Measurements from ENCODE around the gene KCNE1.
"Not testable (repeated sequence)": the region's sequence is repeated elsewhere in the genome, so short reads cannot be mapped to it uniquely, and the experiment has no call there.

Gene KCNE1

DNA sequence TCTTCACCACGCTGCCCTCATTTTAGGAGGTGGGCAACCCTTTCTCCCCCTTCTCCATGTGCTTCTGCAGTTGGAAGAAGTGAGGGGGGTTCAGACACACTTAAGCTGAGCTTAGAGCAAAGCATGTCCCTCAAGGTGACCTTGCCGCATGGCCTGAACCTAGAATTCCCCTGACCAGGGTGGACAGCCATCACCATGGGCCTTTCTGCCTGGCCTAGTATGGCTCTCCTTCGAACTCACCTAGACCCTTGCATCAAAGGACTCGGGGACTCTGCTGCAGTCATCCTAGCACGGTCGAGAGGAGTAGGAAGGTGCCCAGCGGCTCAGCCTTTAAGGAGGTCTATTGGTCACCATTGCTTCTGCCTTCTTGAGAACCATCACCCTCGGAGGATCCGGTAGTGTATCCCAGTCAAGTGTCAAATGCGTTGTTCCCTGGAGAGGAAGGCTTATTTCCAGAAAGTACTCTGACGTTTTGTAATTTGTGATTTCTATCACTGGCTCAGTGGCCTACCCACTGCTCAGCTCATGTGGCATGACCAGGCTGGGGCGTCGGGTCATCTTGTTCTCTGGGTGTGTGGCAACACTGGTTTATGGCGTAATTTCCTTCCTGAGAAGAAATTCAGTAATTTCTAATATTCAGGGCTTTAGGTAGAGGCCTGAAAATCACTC, at the start of gene KCNE1:
Gene KCNE1 (minus strand): TSS at position 424 of the 669 bp plus-strand sequence. CDS start 62,576 bp downstream, outside the sequence.
- H3K27ac ChIP-seq, result no peak within 1 kb of the TSS
- TF ChIP-seq, protein P1, sequence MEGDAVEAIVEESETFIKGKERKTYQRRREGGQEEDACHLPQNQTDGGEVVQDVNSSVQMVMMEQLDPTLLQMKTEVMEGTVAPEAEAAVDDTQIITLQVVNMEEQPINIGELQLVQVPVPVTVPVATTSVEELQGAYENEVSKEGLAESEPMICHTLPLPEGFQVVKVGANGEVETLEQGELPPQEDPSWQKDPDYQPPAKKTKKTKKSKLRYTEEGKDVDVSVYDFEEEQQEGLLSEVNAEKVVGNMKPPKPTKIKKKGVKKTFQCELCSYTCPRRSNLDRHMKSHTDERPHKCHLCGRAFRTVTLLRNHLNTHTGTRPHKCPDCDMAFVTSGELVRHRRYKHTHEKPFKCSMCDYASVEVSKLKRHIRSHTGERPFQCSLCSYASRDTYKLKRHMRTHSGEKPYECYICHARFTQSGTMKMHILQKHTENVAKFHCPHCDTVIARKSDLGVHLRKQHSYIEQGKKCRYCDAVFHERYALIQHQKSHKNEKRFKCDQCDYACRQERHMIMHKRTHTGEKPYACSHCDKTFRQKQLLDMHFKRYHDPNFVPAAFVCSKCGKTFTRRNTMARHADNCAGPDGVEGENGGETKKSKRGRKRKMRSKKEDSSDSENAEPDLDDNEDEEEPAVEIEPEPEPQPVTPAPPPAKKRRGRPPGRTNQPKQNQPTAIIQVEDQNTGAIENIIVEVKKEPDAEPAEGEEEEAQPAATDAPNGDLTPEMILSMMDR (conservative IDR thresholded peaks at IDR 0.05), result no peak

DNA sequence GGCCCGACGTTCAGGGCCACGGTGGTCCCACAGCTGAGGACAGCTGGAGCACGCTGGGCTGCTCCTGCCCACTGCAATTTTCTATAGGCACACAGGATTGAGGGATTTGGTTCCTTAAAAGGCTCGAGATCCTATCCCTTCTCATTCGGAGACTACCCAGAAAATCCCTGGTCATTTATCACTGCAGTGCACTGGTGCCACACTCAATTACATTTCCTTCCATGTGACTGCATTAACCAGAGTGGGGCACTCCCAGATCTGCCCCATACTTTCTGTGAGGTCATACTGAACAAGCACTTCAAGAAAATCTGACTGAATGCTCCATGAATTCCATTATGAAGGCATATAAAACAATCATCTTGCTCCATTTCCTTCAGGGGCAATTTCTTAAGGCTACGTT, 49.8 kb upstream of the KCNE1 start:
- H3K27ac ChIP-seq, result no peak overlapping the region
- TF ChIP-seq, protein P1 (conservative IDR thresholded peaks at IDR 0.05), result no peak

DNA sequence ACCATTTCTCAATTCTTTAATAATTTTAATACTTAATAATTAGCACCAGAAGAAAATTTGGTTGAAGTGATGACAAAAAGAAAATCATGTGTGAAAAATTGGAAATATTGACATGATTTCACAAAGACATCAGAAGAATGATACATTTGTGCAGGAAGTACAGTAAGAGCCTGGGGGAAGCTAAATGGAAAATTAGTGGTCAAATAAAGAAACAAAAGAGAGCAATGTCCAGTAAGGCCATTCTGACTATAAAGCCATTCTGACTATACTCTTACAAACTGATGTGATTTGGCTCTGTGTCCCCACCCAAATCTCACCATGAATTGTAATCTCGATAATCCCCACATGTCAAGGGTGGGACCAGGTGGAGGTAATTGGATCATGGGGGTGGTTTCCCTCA, 48.6 kb upstream of the KCNE1 start:
- H3K27ac ChIP-seq, result no peak overlapping the region
- TF ChIP-seq, protein P1 (conservative IDR thresholded peaks at IDR 0.05), result no peak

DNA sequence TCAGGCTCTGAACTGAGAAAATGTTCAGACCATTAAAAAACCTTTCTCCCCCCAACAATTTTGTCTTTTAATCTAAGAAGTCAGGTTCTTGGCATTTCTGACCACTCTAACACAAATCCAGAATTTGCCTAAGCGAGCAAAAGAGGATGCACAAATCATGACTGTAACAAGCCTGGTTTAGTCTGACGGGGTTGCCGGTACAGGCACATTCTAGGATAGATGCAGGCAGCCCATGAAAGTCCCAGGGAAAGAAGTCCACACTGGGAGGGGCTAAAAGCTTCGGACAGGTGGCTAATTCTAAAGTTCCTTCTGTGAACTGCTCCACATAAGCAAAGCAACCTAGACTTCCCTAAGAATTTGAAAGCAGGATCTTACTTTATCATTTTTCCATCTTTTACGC, 48.0 kb upstream of the KCNE1 start:
- H3K27ac ChIP-seq, result no peak overlapping the region
- TF ChIP-seq, protein P1 (conservative IDR thresholded peaks at IDR 0.05), result no peak

DNA sequence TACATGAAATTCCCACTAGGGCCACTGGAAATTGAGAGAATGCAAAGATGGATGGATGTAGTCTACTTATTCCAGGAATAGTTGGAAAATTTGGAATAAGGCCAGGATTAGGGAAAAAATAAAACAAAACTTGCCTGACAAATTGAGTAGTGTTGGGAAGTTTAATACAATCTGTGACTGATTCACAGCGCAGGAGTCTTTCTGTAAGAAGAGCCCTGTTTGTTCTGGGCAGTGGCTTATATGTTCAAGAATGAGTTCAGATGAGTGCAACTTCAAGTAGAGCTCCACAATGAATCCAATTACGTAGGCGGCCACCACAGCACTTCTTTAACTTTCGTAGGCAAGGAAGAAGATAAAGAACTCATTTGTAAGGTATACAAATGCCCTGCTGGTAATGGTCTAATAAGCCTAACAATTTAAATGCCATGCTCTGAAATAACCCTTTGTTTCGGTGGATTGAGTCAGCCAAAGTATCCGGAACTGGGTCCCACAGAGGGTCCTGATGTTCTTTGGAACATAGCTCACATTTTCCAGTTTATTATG, 47.1 kb upstream of the KCNE1 start:
- TF ChIP-seq, protein P1 (conservative IDR thresholded peaks at IDR 0.05), result no peak
- no peak overlapping the region for H3K27ac ChIP-seq

DNA sequence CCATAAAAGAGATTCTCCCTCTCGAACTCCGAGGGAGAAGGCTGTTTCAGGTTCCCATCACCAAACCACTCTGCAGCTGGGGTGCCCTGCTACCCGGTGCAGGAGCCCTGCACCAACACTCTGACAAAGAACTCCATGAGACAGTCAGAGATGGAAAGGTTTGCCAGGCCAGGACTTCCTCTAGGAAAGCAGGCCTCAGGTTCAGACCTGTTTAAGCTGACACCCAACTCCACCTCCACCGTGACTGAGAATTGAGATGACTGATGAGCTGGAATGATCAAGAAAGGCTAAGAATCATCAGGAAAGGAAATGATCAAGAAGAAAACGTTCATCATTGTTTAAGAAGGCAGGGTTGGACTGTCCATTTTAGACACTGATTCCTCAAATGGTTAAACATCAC, 46.2 kb upstream of the KCNE1 start:
- H3K27ac ChIP-seq, result no peak overlapping the region
- TF ChIP-seq, protein P1 (conservative IDR thresholded peaks at IDR 0.05), result no peak

DNA sequence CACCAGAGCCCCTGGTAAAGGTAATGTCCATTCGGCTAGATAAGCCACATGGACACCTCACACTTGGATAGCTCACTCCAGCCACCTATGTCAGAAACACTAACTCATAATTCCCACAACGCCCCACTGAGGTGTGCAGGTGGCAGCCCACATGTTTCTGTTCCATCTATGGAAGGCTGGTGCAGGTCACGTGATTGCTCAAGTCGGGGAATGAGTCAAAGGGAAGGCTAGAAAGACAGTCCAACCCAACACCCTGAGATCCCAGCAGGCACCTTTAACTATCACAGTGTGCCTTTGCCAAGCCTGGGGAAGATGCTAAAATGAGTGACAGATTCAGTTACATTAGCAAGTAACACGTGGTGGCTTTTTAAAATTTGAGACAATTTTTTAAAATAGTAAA, 45.3 kb upstream of the KCNE1 start:
- H3K27ac ChIP-seq, result no peak overlapping the region
- TF ChIP-seq, protein P1 (conservative IDR thresholded peaks at IDR 0.05), result no peak

DNA sequence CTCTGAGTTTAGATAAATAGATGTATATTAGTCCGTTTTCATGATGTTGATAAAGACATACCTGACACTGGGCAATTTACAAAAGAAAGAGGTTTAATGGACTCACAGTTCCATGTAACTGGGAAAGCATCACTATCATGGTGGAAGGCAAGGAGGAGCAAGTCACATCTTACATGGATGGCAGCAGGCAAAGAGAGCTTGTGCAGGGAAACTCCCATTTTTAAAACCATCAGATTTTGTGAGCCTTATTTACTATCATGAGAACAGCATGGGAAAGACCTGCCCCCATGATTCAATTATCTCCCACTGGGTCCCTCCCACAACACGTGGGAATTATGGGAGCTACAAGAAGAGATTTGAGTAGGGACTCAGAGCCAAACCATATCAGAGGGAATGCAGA, 42.7 kb upstream of the KCNE1 start:
- not testable (repeated sequence) for H3K27ac ChIP-seq

All from VCaP (cell line).